MM.1S (cell line): Measurements from ENCODE around the gene SLC28A3.
A peak's percentile ranks its signal among the peaks of the same experiment; 100 is the strongest.

Source experiments
- EZH2 ChIP-seq: fragments of 300-600 bp; sonication (generic); optimal IDR thresholded peaks from 2 replicates; pipeline ENCODE3; 2017; ENCODE audit warnings: low read depth, mild to moderate bottlenecking, antibody characterized with exemption, low read length, mixed read lengths
- EZH2phosphoT487 ChIP-seq: fragments of 300-600 bp; sonication (generic); IDR thresholded peaks from 2 replicates; pipeline ENCODE4 v1.6.1; 2018; ENCODE audit warnings: antibody characterized with exemption, low read length
- TF ChIP-seq, protein P1 (sequence below): fragments of 300-600 bp; sonication (generic); IDR thresholded peaks from 2 replicates; pipeline ENCODE4 v1.5.1; 2016; ENCODE audit warnings: antibody characterized with exemption, low read length, mixed read lengths

DNA sequence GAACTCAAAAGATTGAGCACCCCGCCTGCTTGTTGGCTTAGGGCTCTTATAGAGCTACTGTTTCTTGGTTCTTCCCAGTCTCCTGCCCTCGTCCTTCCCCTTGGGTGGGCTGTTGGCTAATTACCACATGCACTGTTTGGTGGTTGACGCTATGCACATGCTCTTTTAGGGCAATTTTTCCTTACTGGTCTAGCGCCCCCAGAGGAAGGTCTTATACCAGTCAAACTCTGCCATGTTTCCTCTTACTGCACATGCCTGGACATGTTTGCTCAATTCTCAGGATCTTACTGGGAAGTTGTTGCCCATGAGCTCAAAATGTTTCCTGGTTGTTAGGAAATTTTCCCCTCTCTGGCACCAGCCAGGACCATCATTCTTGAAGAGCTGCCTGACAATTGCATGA is 101.9 kb downstream of the SLC28A3 start:
- TF ChIP-seq, protein P1, sequence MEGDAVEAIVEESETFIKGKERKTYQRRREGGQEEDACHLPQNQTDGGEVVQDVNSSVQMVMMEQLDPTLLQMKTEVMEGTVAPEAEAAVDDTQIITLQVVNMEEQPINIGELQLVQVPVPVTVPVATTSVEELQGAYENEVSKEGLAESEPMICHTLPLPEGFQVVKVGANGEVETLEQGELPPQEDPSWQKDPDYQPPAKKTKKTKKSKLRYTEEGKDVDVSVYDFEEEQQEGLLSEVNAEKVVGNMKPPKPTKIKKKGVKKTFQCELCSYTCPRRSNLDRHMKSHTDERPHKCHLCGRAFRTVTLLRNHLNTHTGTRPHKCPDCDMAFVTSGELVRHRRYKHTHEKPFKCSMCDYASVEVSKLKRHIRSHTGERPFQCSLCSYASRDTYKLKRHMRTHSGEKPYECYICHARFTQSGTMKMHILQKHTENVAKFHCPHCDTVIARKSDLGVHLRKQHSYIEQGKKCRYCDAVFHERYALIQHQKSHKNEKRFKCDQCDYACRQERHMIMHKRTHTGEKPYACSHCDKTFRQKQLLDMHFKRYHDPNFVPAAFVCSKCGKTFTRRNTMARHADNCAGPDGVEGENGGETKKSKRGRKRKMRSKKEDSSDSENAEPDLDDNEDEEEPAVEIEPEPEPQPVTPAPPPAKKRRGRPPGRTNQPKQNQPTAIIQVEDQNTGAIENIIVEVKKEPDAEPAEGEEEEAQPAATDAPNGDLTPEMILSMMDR: peak; percentile 27
- TF ChIP-seq EZH2phosphoT487: no peak
- TF ChIP-seq EZH2: no peak
